Kidney glomerular epithelial cell (primary cell): ENCODE data around the gene DECR2.
A peak's percentile ranks its signal among the peaks of the same experiment; 100 is the strongest.
"Not testable (repeated sequence)": the region's sequence is repeated elsewhere in the genome, so short reads cannot be mapped to it uniquely, and the experiment has no call there.

Experiments used
- DNase-seq: peaks from one replicate; lab custom pipeline; 2025; lab: John Stamatoyannopoulos, UW

DECR2 gene

GRCh38 chr16:367333-367903, 34.3 kb upstream of the DECR2 start:
- DNase-seq = no peak

- DNase-seq = no peak
Observed at GRCh38 chr16:368388-369158, 33.1 kb upstream of the DECR2 start.

DNA sequence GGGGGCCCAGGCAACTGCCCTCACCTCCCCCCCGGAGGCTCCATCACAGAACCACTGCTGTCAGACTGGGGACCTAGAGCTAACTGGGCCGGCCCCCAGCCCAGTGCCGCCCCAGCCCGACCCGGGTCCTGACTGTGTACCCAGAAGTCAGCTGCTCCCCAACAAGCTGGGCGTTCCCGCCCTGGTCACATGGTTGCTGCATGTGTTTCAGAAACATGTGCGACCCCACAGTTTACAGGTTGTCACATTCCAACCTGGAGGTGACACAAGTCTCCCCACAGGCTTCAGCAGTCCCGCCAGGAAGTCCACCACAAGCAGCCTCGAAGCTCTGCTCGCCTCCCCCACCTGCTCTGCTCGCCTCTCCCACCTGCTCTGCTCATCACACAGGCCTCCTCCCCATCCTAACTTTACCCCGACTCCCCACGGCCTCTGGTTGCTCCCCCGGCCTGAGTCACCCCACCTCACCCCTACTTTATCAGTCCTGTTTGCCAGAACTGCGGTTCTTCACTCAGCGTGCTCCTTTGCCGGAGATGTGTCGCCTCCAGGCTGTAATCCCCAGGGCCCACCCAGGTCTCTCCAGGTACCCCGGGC, 32.3 kb upstream of the DECR2 start:
- no peak for DNase-seq

- no peak for DNase-seq
Observed at GRCh38 chr16:369866-370436, 31.7 kb upstream of the DECR2 start.

DNA sequence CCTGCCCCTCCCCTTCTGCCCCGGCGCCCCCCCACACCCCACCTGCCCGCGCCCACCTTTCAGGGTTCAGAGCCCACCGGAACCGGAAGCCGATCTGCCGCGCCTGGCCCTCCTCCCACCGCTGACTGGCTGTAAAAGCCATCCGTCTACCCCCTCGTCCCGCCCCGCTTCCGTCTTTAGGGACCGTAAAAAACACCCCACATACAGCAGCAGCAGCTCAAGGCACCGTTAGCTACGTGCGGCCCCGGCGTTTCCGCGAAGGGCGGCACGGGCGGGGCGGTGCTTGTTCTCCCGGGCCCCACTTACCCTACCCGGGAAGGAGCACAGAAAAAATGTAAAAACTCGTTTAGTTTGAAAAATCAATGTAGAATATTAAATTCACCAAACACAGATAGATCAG, 31.2 kb upstream of the DECR2 start, which contains the start of gene MRPL28:
Gene MRPL28 (minus strand): TSS at position 96 of the 400 bp plus-strand sequence. CDS start 320 bp downstream, outside the sequence.
- peak; percentile 81 for DNase-seq

GRCh38 chr16:370979-371514, 30.6 kb upstream of the DECR2 start:
- DNase-seq = no peak

- no peak for DNase-seq
Observed at GRCh38 chr16:371515-372301, 30.0 kb upstream of the DECR2 start.

- DNase-seq = no peak
Observed at GRCh38 chr16:372302-372983, 29.2 kb upstream of the DECR2 start.

DNA sequence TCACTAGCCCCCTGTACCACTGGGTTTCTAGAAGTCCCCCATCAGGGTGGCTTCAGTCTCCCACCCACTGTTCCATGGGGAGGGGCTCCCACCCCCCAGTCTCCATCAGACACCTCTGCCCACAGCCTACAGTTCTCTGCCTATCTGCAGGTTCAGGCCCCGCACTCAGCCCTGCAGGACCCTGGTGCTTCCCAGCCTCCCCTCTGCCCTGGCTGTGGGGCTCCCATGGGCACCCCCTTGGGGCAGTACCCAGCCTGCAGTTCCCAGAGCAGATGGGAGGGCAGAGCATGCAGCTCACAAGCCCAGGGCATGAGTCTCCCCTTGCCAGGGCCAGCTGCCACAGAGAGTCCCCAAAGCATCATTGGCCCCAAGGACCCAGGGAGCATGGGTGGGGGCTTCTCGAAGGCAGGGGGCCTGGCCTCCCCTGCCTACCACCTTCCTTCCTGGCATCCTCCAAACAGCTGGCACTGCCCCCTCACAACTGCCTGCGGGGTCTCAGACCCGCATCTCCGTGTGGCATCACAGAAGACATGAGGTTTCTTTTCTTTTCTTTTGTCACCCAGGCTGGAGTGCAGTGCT, 28.6 kb upstream of the DECR2 start:
- no peak for DNase-seq

DNA sequence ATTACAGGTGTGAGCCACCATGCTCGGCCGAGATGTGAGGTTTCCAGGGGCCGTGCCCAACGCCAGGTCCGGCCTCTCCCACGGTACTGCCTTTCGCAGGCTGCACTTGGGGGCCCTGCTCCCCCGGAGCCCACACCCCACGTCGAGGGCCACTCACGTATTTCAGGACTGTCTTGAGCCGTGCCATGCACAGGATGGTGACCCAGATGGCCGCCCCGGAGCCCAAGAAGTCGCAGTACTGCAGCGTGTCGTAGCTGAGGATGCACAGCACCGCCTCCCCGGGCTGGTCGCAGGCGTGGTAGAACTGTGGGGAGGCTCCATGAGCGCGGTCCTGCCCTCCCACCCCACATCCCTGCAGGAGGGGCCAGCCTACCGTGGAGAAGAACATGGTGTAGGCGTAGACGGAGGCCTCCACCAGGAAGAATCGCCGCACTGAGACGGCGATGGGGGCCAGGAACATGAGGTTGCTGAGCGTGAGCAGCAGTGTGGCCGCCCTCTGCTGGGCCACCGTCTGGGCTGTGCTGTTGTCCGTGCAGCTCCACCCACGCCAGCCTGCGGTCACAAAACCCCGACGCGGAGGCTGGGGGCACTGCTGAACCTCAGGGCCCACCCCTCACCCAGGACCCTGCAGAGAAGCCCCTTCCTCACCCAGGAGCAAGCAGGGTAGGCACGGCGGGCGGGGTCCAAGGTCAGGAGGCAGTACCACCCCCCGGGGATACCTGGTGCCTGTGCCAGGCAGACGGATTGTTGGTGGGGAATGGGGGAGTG, 27.7 kb upstream of the DECR2 start:
- DNase-seq = no peak

DNA sequence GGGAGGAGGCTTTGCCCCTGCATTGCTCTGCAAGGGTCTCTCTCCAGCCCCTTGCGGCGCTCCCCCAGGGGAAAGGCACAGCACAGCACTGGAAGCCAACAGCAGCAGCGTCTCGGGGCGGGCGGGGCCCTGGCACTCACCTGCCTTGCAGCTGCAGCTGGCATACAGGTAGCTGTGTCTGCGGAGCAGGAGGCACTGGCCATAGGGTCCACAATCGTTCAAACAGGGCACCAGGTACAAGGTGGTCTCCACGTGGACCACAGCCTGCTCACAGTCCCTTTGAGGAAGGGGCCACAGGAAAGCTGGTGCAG, 27.1 kb upstream of the DECR2 start:
- DNase-seq = no peak

GRCh38 chr16:375212-375611, 26.5 kb upstream of the DECR2 start:
- no peak for DNase-seq

GRCh38 chr16:375927-376816, 25.5 kb upstream of the DECR2 start:
- DNase-seq = no peak

GRCh38 chr16:376817-377418, 24.8 kb upstream of the DECR2 start:
- no peak for DNase-seq

GRCh38 chr16:377419-377951, 24.2 kb upstream of the DECR2 start:
- DNase-seq = no peak

DNA sequence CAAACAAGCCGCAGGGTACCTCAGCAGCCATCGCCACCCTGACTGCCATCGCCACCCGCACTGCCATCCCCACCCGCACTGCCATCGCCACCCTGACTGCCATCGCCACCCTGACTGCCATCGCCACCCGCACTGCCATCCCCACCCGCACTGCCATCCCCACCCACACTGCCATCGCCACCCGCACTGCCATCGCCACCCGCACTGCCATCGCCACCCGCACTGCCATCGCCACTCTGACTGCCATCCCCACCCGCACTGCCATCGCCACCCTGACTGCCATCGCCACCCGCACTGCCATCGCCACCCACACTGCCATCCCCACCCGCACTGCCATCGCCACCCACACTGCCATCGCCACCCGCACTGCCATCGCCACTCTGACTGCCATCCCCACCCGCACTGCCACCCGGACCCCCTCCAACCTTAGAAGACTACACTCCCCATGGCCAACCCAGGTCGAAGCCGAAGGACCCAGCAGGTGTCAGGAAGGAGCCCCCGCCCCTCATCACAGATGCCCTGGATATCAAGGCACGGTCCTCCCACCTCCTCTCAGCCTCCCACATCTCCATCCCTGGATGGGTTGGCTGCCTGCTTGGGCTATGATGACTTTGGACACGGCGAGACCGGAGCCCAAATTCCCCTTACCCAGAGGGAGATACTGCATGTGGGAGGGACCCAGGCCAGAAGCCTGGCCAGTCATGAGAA, 23.4 kb upstream of the DECR2 start:
- DNase-seq = not testable (repeated sequence)

DNA sequence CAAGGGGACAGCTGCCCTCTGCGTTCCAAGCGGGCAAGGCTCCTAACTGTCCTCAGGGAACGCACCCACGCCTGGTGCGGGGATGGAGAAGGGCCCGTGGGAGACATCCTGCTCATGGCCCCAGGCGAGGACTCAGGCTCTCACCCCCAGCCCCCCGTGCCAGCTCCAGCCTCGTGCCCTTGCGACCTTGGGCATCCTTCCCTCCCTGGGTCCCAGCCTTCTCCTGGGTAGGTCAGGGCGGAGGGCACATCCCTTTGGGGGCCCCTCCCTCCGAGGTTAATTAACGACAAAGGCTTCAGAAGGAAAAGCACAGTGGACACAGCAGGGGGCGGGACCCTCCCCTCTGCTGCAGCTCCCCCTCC, 22.9 kb upstream of the DECR2 start:
- DNase-seq = no peak
